HepG2 (cell line): Measurements from ENCODE around the gene CARHSP1. TPM values are rescaled to one million over a fixed set of nuclear protein-coding genes. Genes with fewer than 3 reads are reported as not detected.

Experiments
- AKAP8 ChIP-seq: sonication (generic); formaldehyde crosslinking; IDR thresholded peaks from 2 replicates; pipeline ENCODE4 v1.5.1; 2020; ENCODE audit warnings: mild to moderate bottlenecking, missing genetic modification reagents
- ATF2 ChIP-seq: sonication (generic); formaldehyde crosslinking; IDR thresholded peaks from 2 replicates; pipeline ENCODE4 v1.4.0; 2020; ENCODE audit warnings: missing genetic modification reagents
- EED ChIP-seq: sonication (generic); formaldehyde crosslinking; IDR thresholded peaks from 2 replicates; pipeline ENCODE4 v1.5.0; 2020; ENCODE audit warnings: mild to moderate bottlenecking, missing genetic modification reagents
- EP300 ChIP-seq, 3 experiments: sonication (generic) in 1 of 3; formaldehyde crosslinking in 1 of 3; IDR thresholded peaks; 2 replicates each; pipeline versions ENCODE4 v1.5.1 to v1.6.1; 2011 to 2020; ENCODE audit warnings: low read depth in 2 of 3, low read length in 2 of 3, borderline replicate concordance in 1 of 3, improper control_type of control experiment in 1 of 3, mild to moderate bottlenecking in 1 of 3, missing genetic modification reagents in 1 of 3, moderate library complexity in 1 of 3
- HINFP ChIP-seq: sonication (generic); formaldehyde crosslinking; IDR thresholded peaks from 2 replicates; pipeline ENCODE4 v1.4.0; 2020; ENCODE audit warnings: low read depth, mild to moderate bottlenecking, missing genetic modification reagents
- HNRNPL ChIP-seq: fragments of 200-400 bp; formaldehyde crosslinking; IDR thresholded peaks from 2 replicates; pipeline ENCODE4 v1.6.1; 2017; ENCODE audit warnings: mild to moderate bottlenecking, low read depth, low read length
- KAT8 ChIP-seq: IDR thresholded peaks from 2 replicates; pipeline ENCODE4 v1.6.1; 2016; ENCODE audit warnings: missing genetic modification reagents, missing compliant biosample characterization
- MAFF ChIP-seq: IDR thresholded peaks from 2 replicates; pipeline ENCODE4 v1.6.1; 2011; ENCODE audit warnings: low read depth, low read length, improper control_type of control experiment
- MTA1 ChIP-seq: sonication (generic); formaldehyde crosslinking; IDR thresholded peaks from 2 replicates; pipeline ENCODE4 v1.4.0; 2020; ENCODE audit warnings: missing genetic modification reagents, mild to moderate bottlenecking, borderline replicate concordance
- PATZ1 ChIP-seq: sonication (generic); formaldehyde crosslinking; IDR thresholded peaks from 2 replicates; pipeline ENCODE4 v1.4.0; 2020; ENCODE audit warnings: missing genetic modification reagents
- SALL1 ChIP-seq: sonication (generic); formaldehyde crosslinking; IDR thresholded peaks from 2 replicates; pipeline ENCODE4 v1.8.0; 2022; ENCODE audit warnings: mild to moderate bottlenecking, missing genetic modification reagents
- SIX4 ChIP-seq: sonication (generic); formaldehyde crosslinking; IDR thresholded peaks from 2 replicates; pipeline ENCODE4 v1.4.0; 2020; ENCODE audit warnings: missing genetic modification reagents
- SP1 ChIP-seq, 2 experiments: fragments of 450-650 bp in 1 of 2; sonication (generic) in 1 of 2; formaldehyde crosslinking in 1 of 2; IDR thresholded peaks; 2 replicates each; pipeline versions ENCODE4 v1.4.0 to v1.6.1; 2016 to 2020; ENCODE audit warnings: missing genetic modification reagents in 1 of 2
- SRF ChIP-seq: IDR thresholded peaks from 2 replicates; pipeline ENCODE4 v1.6.1; 2011; ENCODE audit warnings: mild to moderate bottlenecking, low read depth, low read length, moderate library complexity
- TCF7L2 ChIP-seq: IDR thresholded peaks from 2 replicates; pipeline ENCODE4 v1.6.1; 2011; ENCODE audit warnings: mild to moderate bottlenecking, low read depth, low read length, moderate library complexity
- ZBTB7B ChIP-seq: sonication (generic); formaldehyde crosslinking; IDR thresholded peaks from 2 replicates; pipeline ENCODE4 v1.4.0; 2020; ENCODE audit warnings: missing genetic modification reagents
- ZC3H13 ChIP-seq: sonication (generic); formaldehyde crosslinking; IDR thresholded peaks from 2 replicates; pipeline ENCODE4 v1.8.1; 2023; ENCODE audit warnings: mild to moderate bottlenecking, missing genetic modification reagents, moderate library complexity
- ZNF274 ChIP-seq: sonication (generic); formaldehyde crosslinking; IDR thresholded peaks from 2 replicates; pipeline ENCODE4 v1.5.1; 2020; ENCODE audit warnings: mild to moderate bottlenecking, missing genetic modification reagents
- ZNF383 ChIP-seq: sonication (generic); formaldehyde crosslinking; IDR thresholded peaks from 2 replicates; pipeline ENCODE4 v1.4.0; 2020; ENCODE audit warnings: missing genetic modification reagents, mild to moderate bottlenecking, borderline replicate concordance
- ZNF431 ChIP-seq: sonication (generic); formaldehyde crosslinking; IDR thresholded peaks from 2 replicates; pipeline ENCODE4 v1.9.0; 2022; ENCODE audit warnings: missing genetic modification reagents, low read depth, mild to moderate bottlenecking, borderline replicate concordance
- ZNF468 ChIP-seq: sonication (generic); formaldehyde crosslinking; IDR thresholded peaks from 2 replicates; pipeline ENCODE4 v1.8.0; 2022; ENCODE audit warnings: mild to moderate bottlenecking, moderate library complexity, missing genetic modification reagents
- ZNF556 ChIP-seq: sonication (generic); formaldehyde crosslinking; IDR thresholded peaks from 2 replicates; pipeline ENCODE4 v1.4.0; 2020; ENCODE audit warnings: mild to moderate bottlenecking, missing genetic modification reagents, borderline replicate concordance
- ZNF775 ChIP-seq: sonication (generic); formaldehyde crosslinking; IDR thresholded peaks from 2 replicates; pipeline ENCODE4 v1.4.0; 2020; ENCODE audit warnings: missing genetic modification reagents, mild to moderate bottlenecking, moderate library complexity, borderline replicate concordance
- polyA plus RNA-seq, 8 experiments: library from polyadenylated mRNA; depleted of rRNA in 3 of 8; stranded (reverse) in 7 of 8; unstranded in 1 of 8; fragments of >200 nt; fragmentation: Illumina TruSeq in 4 of 8; extraction: Trizol in 4 of 8; gene quantifications; 2 replicates each; pipeline versions ENCODE4 v1.2.1 to v1.2.3, GENCODE V29; 2011 to 2016; ENCODE audit warnings: low read depth in 4 of 8, missing spikeins in 1 of 8, mixed read lengths in 1 of 8; ENCODE audit not compliant: insufficient read depth in 1 of 8
- total RNA-seq, 5 experiments: library from RNA; depleted of rRNA; stranded (reverse); fragments of >200 nt; fragmentation: Illumina TruSeq; extraction: Trizol; gene quantifications; 2 replicates each; pipeline ENCODE4 v1.2.3, GENCODE V29; 2016; ENCODE audit warnings: low read depth in 1 of 5

The CARHSP1 gene
- total and polyA plus RNA-seq, 2 of the 13 experiments (the other 11 are each of a cell fraction or from before 2014, with no cell fraction given), result 173 to 345 TPM

GRCh38 chr16:8889893-8890548, 21.2 kb upstream of the CARHSP1 start (continued):
- TF ChIP-seq EED (CRISPR knock-in tag) (no peak), ZNF383 (CRISPR knock-in tag) (no peak), ZNF775 (CRISPR knock-in tag) (no peak), SALL1 (CRISPR knock-in tag) (0 out of 2 replicates have a peak, but pooled peaks have one; percentile 25), ZNF556 (no peak), SP1 (IDR thresholded peaks at IDR 0.05) (no peak), SP1 (CRISPR knock-in tag; IDR thresholded peaks at IDR 0.05) (0 out of 2 replicates have a peak, but pooled peaks have one; percentile 20), EP300 (IDR thresholded peaks at IDR 0.05; ENCODE audit: low read depth in 2 of 2, low read length in 2 of 2) (no peak), EP300 (CRISPR knock-in tag; IDR thresholded peaks at IDR 0.05; ENCODE audit: borderline replicate concordance) (no peak), MAFF (no peak), SIX4 (CRISPR knock-in tag) (no peak), KAT8 (no peak), ATF2 (CRISPR knock-in tag) (no peak), ZNF431 (CRISPR knock-in tag) (no peak), MTA1 (CRISPR knock-in tag) (0 out of 2 replicates have a peak, but pooled peaks have one; percentile 36), HINFP (CRISPR knock-in tag) (no peak), ZBTB7B (0 out of 2 replicates have a peak, but pooled peaks have one; percentile 13), ZC3H13 (peak; percentile 50; the same call in 1 of the 2 replicates), ZNF274 (no peak), TCF7L2 (no peak), PATZ1 (CRISPR knock-in tag) (no peak), SRF (no peak), ZNF468 (CRISPR knock-in tag) (no peak), AKAP8 (CRISPR knock-in tag) (peak; percentile 59; the same call in 1 of the 2 replicates), HNRNPL (no peak)
- TF ChIP-seq, all 625 proteins: peak for 13
